Suprapubic skin (tissue), 4 donors: ENCODE results near the gene GJC2.

Source experiments
- EP300 ChIP-seq: sonication (generic); formaldehyde crosslinking; IDR thresholded peaks from one replicate; pipeline ENCODE4 v1.6.1; 2017; ENCODE audit warnings: antibody characterized with exemption
- POLR2A ChIP-seq, 2 donors: fragments of 450-650 bp; IDR thresholded peaks; one replicate each; pipeline ENCODE4 v1.6.1; 2017; ENCODE audit warnings: antibody characterized with exemption in 2 of 2, mild to moderate bottlenecking in 2 of 2, moderate library complexity in 2 of 2
- POLR2AphosphoS5 ChIP-seq, 3 donors: sonication (generic); formaldehyde crosslinking; IDR thresholded peaks; one replicate each; pipeline ENCODE4 v1.6.1; 2017; ENCODE audit warnings: antibody characterized with exemption in 3 of 3
- TF ChIP-seq, protein P1 (sequence below), 2 donors: fragments of 200-600 bp in 1 of 2; fragments of 450-650 bp in 1 of 2; sonication (generic) in 1 of 2; IDR thresholded peaks; one replicate each; pipeline ENCODE4 v1.5.1; 2016 to 2019; ENCODE audit warnings: antibody characterized with exemption in 2 of 2, mild to moderate bottlenecking in 1 of 2, moderate library complexity in 1 of 2

DNA sequence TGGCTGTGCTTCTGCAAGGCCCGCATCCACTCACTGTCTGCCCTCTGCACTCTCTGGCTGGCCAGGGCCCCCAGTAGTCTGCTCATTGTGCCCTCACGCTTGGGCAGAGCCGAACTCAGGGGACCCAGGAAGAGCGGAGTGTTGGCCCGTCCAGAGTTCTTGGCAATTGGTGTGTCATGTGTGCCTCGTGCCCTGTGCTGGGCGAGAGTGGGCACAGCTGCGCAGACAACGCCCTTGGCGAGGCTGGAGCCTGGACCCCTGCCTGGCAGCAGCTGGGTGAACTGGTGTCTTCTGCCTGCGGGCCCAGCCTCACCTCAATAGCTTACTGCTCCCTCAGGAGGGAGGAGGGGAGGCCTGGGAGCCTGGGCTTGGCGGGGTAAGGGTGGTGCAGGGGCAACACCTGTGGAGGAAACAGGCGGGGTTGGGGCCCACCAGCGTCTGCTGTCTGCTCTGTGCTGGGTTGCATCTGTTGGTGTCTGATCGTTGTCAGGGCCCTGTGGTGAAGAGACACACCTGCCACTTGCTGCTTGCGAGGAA, 7.5 kb upstream of the GJC2 start:
- TF ChIP-seq, protein P1, sequence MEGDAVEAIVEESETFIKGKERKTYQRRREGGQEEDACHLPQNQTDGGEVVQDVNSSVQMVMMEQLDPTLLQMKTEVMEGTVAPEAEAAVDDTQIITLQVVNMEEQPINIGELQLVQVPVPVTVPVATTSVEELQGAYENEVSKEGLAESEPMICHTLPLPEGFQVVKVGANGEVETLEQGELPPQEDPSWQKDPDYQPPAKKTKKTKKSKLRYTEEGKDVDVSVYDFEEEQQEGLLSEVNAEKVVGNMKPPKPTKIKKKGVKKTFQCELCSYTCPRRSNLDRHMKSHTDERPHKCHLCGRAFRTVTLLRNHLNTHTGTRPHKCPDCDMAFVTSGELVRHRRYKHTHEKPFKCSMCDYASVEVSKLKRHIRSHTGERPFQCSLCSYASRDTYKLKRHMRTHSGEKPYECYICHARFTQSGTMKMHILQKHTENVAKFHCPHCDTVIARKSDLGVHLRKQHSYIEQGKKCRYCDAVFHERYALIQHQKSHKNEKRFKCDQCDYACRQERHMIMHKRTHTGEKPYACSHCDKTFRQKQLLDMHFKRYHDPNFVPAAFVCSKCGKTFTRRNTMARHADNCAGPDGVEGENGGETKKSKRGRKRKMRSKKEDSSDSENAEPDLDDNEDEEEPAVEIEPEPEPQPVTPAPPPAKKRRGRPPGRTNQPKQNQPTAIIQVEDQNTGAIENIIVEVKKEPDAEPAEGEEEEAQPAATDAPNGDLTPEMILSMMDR (IDR thresholded peaks at IDR 0.05) = no peak
- no peak for TF ChIP-seq POLR2AphosphoS5 (IDR thresholded peaks at IDR 0.05)
- no peak for TF ChIP-seq POLR2A (IDR thresholded peaks at IDR 0.05)
- no peak for TF ChIP-seq EP300
